Measurements from ENCODE around the gene SEMA5A. TPM values are rescaled to one million over a fixed set of nuclear protein-coding genes. Genes with fewer than 3 reads are reported as not detected.

Gene SEMA5A
- total RNA-seq, 1 experiment from 2014 or later: 9.3 TPM

DNA sequence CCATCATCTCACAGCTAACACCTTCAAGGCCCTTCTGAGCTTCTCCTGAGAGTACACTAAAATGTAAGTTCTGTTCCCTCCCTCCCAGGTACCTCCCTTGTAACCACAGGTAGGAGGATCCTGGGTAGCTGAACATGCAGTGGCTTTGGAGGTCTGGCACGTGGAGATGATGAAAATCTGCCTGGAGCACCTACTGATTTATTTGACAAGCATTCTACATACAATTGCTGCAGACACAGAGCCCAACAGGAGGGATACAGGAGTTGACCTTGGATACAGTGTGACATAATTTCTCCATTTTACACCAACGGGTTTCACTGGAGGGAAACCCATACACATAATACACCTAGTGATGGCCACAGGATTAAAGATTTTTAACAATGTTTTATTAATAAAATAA lies 478.7 kb downstream of the SEMA5A start:
- ATAC-seq (no peak), DNase-seq (ENCODE audit: low spot score) (no peak)
- ChIA-PET CTCF (interaction anchor here (0.6 kb wide), 1 partner anchor 32 kb away, joined by 3 read pairs; no protein-coding TSS in a partner anchor), POLR2A (no interaction called here)
- no peak overlapping the region for H3K27ac Mint-ChIP-seq
- H3K27me3 Mint-ChIP-seq (ENCODE audit: low read depth): no peaks in the 10 kb centered on the region
- H3K9me3 Mint-ChIP-seq: peaks cover 10% of the 10 kb centered on the region
- TF ChIP-seq, protein P1, sequence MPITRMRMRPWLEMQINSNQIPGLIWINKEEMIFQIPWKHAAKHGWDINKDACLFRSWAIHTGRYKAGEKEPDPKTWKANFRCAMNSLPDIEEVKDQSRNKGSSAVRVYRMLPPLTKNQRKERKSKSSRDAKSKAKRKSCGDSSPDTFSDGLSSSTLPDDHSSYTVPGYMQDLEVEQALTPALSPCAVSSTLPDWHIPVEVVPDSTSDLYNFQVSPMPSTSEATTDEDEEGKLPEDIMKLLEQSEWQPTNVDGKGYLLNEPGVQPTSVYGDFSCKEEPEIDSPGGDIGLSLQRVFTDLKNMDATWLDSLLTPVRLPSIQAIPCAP (CRISPR knock-in tag; IDR thresholded peaks at IDR 0.05): no peak
- TF ChIP-seq ZNF416 (CRISPR knock-in tag; IDR thresholded peaks at IDR 0.05) (no peak), ESRRA (CRISPR knock-in tag; IDR thresholded peaks at IDR 0.05; ENCODE audit: borderline replicate concordance) (no peak), ETV6 (CRISPR knock-in tag; IDR thresholded peaks at IDR 0.05) (no peak), ZNF232 (CRISPR knock-in tag; IDR thresholded peaks at IDR 0.05) (no peak), ZNF423 (CRISPR knock-in tag; IDR thresholded peaks at IDR 0.05) (no peak), FOXJ3 (CRISPR knock-in tag; IDR thresholded peaks at IDR 0.05; ENCODE audit: borderline replicate concordance) (no peak), ZBTB21 (CRISPR knock-in tag; IDR thresholded peaks at IDR 0.05; ENCODE audit: borderline replicate concordance) (no peak), NR2C2 (CRISPR knock-in tag; IDR thresholded peaks at IDR 0.05) (no peak), GABPB1 (CRISPR knock-in tag; IDR thresholded peaks at IDR 0.05) (no peak), SMAD4 (CRISPR knock-in tag; IDR thresholded peaks at IDR 0.05) (no peak), ZNF138 (CRISPR knock-in tag; conservative IDR thresholded peaks at IDR 0.05) (no peak)
- TF ChIP-seq, protein P2, sequence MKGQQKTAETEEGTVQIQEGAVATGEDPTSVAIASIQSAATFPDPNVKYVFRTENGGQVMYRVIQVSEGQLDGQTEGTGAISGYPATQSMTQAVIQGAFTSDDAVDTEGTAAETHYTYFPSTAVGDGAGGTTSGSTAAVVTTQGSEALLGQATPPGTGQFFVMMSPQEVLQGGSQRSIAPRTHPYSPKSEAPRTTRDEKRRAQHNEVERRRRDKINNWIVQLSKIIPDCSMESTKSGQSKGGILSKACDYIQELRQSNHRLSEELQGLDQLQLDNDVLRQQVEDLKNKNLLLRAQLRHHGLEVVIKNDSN (CRISPR knock-in tag; IDR thresholded peaks at IDR 0.05): no peak
- peaks cover 5% of the 10 kb centered on the region for H3K36me3 Mint-ChIP-seq
- no peaks in the 10 kb centered on the region for H3K4me1 Mint-ChIP-seq
- no peak overlapping the region for H3K4me3 Mint-ChIP-seq

DNA sequence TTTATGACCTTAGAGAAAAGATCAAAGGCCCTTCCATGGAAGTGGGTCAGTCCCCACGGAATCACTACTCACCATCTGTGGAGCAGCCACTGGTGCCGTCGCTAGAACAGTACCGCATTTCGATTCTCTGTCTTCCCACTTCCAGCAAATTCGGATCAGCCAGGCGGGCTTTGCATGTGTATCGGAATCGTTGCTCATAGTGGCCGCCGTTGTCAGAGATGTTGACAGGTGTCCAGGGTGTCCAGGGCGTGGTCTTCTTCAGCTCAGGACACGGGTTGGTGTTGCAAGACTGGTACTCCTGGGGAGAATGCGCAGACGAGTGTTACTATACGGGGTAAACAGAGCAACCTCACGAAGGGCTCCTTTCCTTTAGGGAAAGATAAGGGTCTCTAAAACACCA lies 479.5 kb downstream of the SEMA5A start:
- DNase-seq (ENCODE audit: low spot score) (no peak), ATAC-seq (no peak)
- Mint-ChIP-seq H3K27me3 (ENCODE audit: low read depth) (no peaks in the 10 kb centered on the region), H3K36me3 (peaks cover 5% of the 10 kb centered on the region), H3K27ac (no peak overlapping the region), H3K4me3 (no peak overlapping the region), H3K4me1 (no peaks in the 10 kb centered on the region), H3K9me3 (peaks cover 10% of the 10 kb centered on the region)
- CTCF ChIA-PET: interaction anchor here (0.6 kb wide), 1 partner anchor 31 kb away, joined by 3 read pairs; no protein-coding TSS in a partner anchor
- TF ChIP-seq ZNF232 (CRISPR knock-in tag; IDR thresholded peaks at IDR 0.05) (no peak), CREB1 (CRISPR knock-in tag; IDR thresholded peaks at IDR 0.05) (no peak), FOXK1 (CRISPR knock-in tag; IDR thresholded peaks at IDR 0.05) (no peak), CREM (CRISPR knock-in tag; IDR thresholded peaks at IDR 0.05) (no peak), ZNF263 (CRISPR knock-in tag; IDR thresholded peaks at IDR 0.05; ENCODE audit: low read depth) (no peak), CBFB (CRISPR knock-in tag; IDR thresholded peaks at IDR 0.05; ENCODE audit: low read depth) (no peak), NR1H2 (CRISPR knock-in tag; IDR thresholded peaks at IDR 0.05) (no peak)
- TF ChIP-seq, protein P3, sequence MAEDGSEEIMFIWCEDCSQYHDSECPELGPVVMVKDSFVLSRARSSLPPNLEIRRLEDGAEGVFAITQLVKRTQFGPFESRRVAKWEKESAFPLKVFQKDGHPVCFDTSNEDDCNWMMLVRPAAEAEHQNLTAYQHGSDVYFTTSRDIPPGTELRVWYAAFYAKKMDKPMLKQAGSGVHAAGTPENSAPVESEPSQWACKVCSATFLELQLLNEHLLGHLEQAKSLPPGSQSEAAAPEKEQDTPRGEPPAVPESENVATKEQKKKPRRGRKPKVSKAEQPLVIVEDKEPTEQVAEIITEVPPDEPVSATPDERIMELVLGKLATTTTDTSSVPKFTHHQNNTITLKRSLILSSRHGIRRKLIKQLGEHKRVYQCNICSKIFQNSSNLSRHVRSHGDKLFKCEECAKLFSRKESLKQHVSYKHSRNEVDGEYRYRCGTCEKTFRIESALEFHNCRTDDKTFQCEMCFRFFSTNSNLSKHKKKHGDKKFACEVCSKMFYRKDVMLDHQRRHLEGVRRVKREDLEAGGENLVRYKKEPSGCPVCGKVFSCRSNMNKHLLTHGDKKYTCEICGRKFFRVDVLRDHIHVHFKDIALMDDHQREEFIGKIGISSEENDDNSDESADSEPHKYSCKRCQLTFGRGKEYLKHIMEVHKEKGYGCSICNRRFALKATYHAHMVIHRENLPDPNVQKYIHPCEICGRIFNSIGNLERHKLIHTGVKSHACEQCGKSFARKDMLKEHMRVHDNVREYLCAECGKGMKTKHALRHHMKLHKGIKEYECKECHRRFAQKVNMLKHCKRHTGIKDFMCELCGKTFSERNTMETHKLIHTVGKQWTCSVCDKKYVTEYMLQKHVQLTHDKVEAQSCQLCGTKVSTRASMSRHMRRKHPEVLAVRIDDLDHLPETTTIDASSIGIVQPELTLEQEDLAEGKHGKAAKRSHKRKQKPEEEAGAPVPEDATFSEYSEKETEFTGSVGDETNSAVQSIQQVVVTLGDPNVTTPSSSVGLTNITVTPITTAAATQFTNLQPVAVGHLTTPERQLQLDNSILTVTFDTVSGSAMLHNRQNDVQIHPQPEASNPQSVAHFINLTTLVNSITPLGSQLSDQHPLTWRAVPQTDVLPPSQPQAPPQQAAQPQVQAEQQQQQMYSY (CRISPR knock-in tag; IDR thresholded peaks at IDR 0.05): no peak
- TF ChIP-seq, protein P4, sequence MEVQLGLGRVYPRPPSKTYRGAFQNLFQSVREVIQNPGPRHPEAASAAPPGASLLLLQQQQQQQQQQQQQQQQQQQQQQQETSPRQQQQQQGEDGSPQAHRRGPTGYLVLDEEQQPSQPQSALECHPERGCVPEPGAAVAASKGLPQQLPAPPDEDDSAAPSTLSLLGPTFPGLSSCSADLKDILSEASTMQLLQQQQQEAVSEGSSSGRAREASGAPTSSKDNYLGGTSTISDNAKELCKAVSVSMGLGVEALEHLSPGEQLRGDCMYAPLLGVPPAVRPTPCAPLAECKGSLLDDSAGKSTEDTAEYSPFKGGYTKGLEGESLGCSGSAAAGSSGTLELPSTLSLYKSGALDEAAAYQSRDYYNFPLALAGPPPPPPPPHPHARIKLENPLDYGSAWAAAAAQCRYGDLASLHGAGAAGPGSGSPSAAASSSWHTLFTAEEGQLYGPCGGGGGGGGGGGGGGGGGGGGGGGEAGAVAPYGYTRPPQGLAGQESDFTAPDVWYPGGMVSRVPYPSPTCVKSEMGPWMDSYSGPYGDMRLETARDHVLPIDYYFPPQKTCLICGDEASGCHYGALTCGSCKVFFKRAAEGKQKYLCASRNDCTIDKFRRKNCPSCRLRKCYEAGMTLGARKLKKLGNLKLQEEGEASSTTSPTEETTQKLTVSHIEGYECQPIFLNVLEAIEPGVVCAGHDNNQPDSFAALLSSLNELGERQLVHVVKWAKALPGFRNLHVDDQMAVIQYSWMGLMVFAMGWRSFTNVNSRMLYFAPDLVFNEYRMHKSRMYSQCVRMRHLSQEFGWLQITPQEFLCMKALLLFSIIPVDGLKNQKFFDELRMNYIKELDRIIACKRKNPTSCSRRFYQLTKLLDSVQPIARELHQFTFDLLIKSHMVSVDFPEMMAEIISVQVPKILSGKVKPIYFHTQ (CRISPR knock-in tag; IDR thresholded peaks at IDR 0.05): no peak
- TF ChIP-seq, protein P5, sequence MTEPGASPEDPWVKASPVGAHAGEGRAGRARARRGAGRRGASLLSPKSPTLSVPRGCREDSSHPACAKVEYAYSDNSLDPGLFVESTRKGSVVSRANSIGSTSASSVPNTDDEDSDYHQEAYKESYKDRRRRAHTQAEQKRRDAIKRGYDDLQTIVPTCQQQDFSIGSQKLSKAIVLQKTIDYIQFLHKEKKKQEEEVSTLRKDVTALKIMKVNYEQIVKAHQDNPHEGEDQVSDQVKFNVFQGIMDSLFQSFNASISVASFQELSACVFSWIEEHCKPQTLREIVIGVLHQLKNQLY (CRISPR knock-in tag; IDR thresholded peaks at IDR 0.05): no peak
- TF ChIP-seq, protein P6, sequence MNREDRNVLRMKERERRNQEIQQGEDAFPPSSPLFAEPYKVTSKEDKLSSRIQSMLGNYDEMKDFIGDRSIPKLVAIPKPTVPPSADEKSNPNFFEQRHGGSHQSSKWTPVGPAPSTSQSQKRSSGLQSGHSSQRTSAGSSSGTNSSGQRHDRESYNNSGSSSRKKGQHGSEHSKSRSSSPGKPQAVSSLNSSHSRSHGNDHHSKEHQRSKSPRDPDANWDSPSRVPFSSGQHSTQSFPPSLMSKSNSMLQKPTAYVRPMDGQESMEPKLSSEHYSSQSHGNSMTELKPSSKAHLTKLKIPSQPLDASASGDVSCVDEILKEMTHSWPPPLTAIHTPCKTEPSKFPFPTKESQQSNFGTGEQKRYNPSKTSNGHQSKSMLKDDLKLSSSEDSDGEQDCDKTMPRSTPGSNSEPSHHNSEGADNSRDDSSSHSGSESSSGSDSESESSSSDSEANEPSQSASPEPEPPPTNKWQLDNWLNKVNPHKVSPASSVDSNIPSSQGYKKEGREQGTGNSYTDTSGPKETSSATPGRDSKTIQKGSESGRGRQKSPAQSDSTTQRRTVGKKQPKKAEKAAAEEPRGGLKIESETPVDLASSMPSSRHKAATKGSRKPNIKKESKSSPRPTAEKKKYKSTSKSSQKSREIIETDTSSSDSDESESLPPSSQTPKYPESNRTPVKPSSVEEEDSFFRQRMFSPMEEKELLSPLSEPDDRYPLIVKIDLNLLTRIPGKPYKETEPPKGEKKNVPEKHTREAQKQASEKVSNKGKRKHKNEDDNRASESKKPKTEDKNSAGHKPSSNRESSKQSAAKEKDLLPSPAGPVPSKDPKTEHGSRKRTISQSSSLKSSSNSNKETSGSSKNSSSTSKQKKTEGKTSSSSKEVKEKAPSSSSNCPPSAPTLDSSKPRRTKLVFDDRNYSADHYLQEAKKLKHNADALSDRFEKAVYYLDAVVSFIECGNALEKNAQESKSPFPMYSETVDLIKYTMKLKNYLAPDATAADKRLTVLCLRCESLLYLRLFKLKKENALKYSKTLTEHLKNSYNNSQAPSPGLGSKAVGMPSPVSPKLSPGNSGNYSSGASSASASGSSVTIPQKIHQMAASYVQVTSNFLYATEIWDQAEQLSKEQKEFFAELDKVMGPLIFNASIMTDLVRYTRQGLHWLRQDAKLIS (CRISPR knock-in tag; IDR thresholded peaks at IDR 0.05; ENCODE audit: borderline replicate concordance): no peak
- POLR2A ChIA-PET: no interaction called here

All from WTC11 (cell line).